Activated T-cell treated with anti-CD3 and anti-CD28 coated beads, Interleukin-2, amount 50 U/mL, for 72 hours (primary cell): Measurements from ENCODE around the gene PSME3. TPM values are rescaled to one million over a fixed set of nuclear protein-coding genes. Genes with fewer than 3 reads are reported as not detected.
"Not testable (repeated sequence)": the region's sequence is repeated elsewhere in the genome, so short reads cannot be mapped to it uniquely, and the experiment has no call there.

ENCODE experiments used
- ATAC-seq, 2 donors: fragments of 150-1000 bp; cut with Tn5 transposase; replicated peaks in 1 of 2; 2 replicates each; pipeline ENCODE4 v1.10.0; 2021; ENCODE audit warnings: moderate library complexity in 2 of 2, mild to moderate bottlenecking in 1 of 2
- DNase-seq, 2 donors: peaks; one replicate each; pipeline ENCODE4 v3.0.0; 2021 to 2022; ENCODE audit warnings: mixed read lengths in 1 of 2
- H3K27ac Mint-ChIP-seq: one replicate; pipeline ENCODE4 v1.8.0; 2022; ENCODE audit warnings: mild to moderate bottlenecking, moderate library complexity, mixed read lengths
- H3K27me3 Mint-ChIP-seq: one replicate; pipeline ENCODE4 v1.8.0; 2022; ENCODE audit warnings: low read depth, mixed read lengths
- H3K36me3 Mint-ChIP-seq, 2 donors: one replicate each; pipeline ENCODE4 v1.8.0; 2022; ENCODE audit warnings: mixed read lengths in 2 of 2, mild to moderate bottlenecking in 1 of 2; ENCODE audit not compliant: insufficient read depth in 2 of 2
- H3K4me1 Mint-ChIP-seq: one replicate; pipeline ENCODE4 v1.8.0; 2022; ENCODE audit warnings: low read depth, mixed read lengths
- H3K4me3 Mint-ChIP-seq, 2 donors: one replicate each; pipeline ENCODE4 v1.8.0; 2022; ENCODE audit warnings: mild to moderate bottlenecking in 2 of 2, mixed read lengths in 2 of 2, moderate library complexity in 2 of 2
- H3K9me3 Mint-ChIP-seq, 2 donors: one replicate each; pipeline ENCODE4 v1.8.0; 2022; ENCODE audit warnings: mixed read lengths in 2 of 2
- total RNA-seq, 2 donors: library from RNA; stranded (reverse); gene quantifications; one replicate each; pipeline ENCODE4 v1.2.3, GENCODE V29; 2022

Gene PSME3
- total RNA-seq, 2 donors from 2014 or later: 87.4 to 91.2 TPM

DNA sequence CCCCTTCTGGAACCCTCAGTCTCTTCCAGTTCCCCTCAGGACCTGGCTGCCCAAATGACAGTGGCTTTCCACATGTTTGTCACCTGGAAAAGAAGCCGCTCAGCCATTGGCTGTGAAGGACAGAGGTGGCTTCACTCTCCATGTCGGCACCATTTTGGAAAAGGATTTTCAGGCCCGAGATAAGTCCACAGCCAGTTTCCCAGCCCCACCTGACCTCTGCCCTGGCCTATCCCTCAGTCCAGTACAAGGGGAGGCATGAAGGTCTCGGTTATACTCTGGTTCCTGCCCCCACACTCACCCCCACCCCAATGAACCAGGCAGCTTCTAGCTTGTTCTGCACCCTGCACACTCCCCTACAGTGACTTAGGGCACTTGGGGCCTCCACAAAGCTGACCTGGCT is 33.0 kb downstream of the PSME3 start:
- H3K27ac Mint-ChIP-seq: no peak overlapping the region
- peaks cover 18% of the 10 kb centered on the region for H3K27me3 Mint-ChIP-seq
- DNase-seq (no peak), ATAC-seq (no peak)
- no peaks in the 10 kb centered on the region for H3K9me3 Mint-ChIP-seq
- no peak overlapping the region for H3K4me3 Mint-ChIP-seq
- no peaks in the 10 kb centered on the region for H3K36me3 Mint-ChIP-seq
- H3K4me1 Mint-ChIP-seq: no peaks in the 10 kb centered on the region

DNA sequence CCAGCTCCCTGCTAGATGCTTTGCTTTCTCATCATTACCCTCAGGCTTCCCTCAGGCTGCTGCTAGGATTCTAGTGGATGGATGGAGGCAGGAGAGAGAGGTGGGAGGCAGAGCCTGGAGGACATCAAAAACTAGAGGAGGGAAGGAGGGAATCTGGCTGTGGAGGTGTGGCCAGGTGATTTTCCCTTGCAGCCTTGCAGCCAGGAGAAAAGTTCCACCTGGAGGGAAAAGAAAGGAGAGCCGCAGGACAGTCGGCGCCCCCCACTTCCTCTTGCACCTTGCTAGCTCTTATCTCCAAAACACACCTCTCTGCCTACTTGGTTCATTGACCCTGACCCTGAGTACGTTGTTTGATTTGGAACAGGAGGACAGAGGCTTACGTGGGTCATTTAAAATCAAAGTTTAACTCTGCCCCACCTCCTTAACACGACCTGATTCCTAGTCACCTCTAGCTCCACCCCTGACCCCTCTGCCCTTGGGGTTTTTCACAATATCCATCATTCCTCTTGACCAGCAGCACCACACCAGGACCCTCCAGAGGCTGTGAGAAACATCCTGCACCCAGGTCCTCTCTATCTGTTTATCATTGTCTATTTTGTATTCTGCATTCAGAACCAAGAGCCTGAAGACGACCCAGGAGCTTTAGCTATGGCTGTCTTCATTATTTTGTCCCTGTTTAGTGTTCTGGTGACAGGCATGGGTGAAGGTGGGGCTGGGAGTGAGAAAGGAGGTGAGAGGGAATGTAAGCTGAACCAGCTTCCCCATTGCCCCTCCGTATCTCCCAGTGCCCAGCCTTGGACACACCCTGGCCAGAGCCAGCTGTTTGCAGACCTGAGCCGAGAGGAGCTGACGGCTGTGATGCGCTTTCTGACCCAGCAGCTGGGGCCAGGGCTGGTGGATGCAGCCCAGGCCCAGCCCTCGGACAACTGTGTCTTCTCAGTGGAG is 33.7 kb downstream of the PSME3 start:
- Mint-ChIP-seq H3K27me3 (peaks cover 24% of the 10 kb centered on the region), H3K36me3 (no peaks in the 10 kb centered on the region), H3K9me3 (no peaks in the 10 kb centered on the region), H3K4me3 (no peak overlapping the region), H3K27ac (no peak overlapping the region), H3K4me1 (no peaks in the 10 kb centered on the region)
- ATAC-seq (no peak), DNase-seq (no peak)

DNA sequence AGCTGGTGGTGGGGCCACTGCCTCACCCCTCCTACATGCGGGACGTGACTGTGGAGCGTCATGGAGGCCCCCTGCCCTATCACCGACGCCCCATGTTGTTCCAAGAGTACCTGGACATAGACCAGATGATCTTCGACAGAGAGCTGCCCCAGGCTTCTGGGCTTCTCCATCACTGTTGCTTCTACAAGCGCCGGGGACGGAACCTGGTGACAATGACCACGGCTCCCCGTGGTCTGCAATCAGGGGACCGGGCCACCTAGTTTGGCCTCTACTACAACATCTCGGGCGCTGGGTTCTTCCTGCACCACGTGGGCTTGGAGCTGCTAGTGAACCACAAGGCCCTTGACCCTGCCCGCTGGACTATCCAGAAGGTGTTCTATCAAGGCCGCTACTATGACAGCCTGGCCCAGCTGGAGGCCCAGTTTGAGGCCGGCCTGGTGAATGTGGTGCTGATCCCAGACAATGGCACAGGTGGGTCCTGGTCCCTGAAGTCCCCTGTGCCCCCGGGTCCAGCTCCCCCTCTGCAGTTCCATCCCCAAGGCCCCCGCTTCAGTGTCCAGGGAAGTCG is 34.6 kb downstream of the PSME3 start:
- not testable (repeated sequence) for H3K4me1 Mint-ChIP-seq, DNase-seq, H3K36me3 Mint-ChIP-seq, H3K27ac Mint-ChIP-seq, H3K9me3 Mint-ChIP-seq, ATAC-seq, H3K4me3 Mint-ChIP-seq
- H3K27me3 Mint-ChIP-seq: peaks cover 28% of the 10 kb centered on the region

DNA sequence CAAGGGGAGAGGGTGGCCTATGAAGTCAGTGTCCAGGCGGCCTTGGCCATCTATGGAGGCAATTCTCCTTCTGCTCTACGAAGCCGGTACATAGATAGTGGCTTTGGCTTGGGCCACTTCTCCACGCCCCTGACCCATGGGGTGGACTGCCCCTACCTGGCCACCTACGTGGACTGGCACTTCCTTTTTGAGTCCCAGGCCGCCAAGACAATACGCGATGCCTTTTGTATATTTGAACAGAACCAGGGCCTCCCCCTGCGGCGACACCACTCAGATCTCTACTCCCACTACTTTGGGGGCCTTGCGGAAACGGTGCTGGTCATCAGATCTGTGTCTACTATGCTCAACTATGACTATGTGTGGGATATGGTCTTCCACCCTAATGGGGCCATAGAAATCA is 35.1 kb downstream of the PSME3 start:
- Mint-ChIP-seq H3K27me3 (peaks cover 34% of the 10 kb centered on the region), H3K4me1 (no peaks in the 10 kb centered on the region), H3K36me3 (no peaks in the 10 kb centered on the region), H3K4me3 (no peak overlapping the region), H3K27ac (no peak overlapping the region), H3K9me3 (no peaks in the 10 kb centered on the region)
- DNase-seq (no peak), ATAC-seq (no peak)

DNA sequence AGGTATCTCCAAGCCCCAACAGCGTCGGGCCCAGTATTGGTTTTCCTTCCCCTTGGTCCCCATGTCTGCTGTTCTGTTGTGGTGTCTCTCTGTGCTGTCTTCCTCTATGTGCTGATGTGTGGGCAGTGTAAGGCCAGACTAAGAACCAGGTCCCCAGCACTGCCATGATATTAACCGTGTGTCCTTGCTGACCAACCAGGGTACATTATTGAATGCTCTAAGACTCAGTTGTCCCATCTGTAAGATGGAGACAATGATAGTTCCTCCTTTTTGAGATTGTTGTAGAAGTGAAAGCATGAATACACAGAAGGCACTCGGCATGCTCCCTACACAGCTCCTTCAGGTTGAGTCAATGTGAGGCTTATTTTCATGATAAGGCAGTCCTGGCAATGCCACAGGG is 38.5 kb downstream of the PSME3 start:
- no peak overlapping the region for H3K27ac Mint-ChIP-seq
- H3K4me1 Mint-ChIP-seq: no peaks in the 10 kb centered on the region
- DNase-seq (no peak), ATAC-seq (no peak)
- no peaks in the 10 kb centered on the region for H3K36me3 Mint-ChIP-seq
- peaks cover 26% of the 10 kb centered on the region for H3K27me3 Mint-ChIP-seq
- H3K9me3 Mint-ChIP-seq: no peaks in the 10 kb centered on the region
- no peak overlapping the region for H3K4me3 Mint-ChIP-seq

- Mint-ChIP-seq H3K36me3 (no peaks in the 10 kb centered on the region), H3K9me3 (no peaks in the 10 kb centered on the region), H3K4me3 (no peak overlapping the region), H3K4me1 (no peaks in the 10 kb centered on the region), H3K27me3 (peaks cover 34% of the 10 kb centered on the region), H3K27ac (no peak overlapping the region)
- ATAC-seq (no peak), DNase-seq (no peak)
These were observed 39.2 kb downstream of the PSME3 start for GRCh38 chr17:42872251-42872965.

DNA sequence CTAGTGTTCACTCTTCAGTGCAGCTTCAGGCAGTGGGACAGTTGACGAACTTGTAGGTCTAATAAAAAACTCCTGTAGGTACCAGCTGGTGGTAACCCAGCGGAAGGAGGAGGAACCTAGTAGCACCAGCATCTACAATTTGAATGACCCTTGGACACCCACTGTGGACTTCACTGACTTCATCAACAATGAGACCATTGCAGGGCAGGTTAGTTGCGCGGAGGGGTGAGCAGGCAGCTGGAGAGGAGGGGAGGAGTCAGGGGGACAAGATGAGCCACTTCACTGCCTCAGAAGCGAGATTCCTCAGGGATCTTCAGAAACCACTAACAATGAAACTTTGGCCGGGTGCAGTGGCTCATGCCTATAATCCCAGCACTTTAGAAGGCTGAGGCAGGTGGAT is 40.1 kb downstream of the PSME3 start:
- Mint-ChIP-seq H3K27me3 (peaks cover 42% of the 10 kb centered on the region), H3K27ac (no peak overlapping the region)
- no peak for ATAC-seq

GRCh38 chr17:42873932-42874695 is 40.9 kb downstream of the PSME3 start:
- not testable (repeated sequence) for DNase-seq, H3K4me3 Mint-ChIP-seq, H3K9me3 Mint-ChIP-seq, H3K27ac Mint-ChIP-seq, H3K4me1 Mint-ChIP-seq, ATAC-seq, H3K36me3 Mint-ChIP-seq
- peaks cover 42% of the 10 kb centered on the region for H3K27me3 Mint-ChIP-seq

More for the DNA sequence above, 40.1 kb downstream of the PSME3 start:
- Mint-ChIP-seq H3K36me3 (no peaks in the 10 kb centered on the region), H3K4me3 (no peak overlapping the region), H3K4me1 (no peaks in the 10 kb centered on the region), H3K9me3 (no peaks in the 10 kb centered on the region)
- no peak for DNase-seq

DNA sequence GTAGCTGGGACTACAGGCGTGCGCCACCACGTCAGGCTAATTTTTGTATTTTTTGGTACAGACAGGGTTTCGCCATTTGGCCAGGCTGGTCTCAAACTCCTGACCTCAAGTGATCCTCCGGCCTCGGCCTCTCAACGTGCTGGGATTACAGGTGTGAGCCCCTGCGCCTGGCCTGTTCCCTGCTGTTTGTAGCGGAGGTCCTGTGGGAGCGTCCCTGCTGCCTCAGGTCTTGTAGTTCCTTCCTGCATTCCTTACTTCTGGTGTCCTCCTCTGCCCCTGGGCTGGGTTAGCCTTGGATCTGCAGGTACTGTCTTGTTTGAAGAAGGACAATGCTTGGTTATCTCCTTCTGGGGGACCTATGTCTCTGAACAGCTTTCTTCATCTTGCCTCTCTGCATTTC is 43.8 kb downstream of the PSME3 start:
- no peak for DNase-seq
- Mint-ChIP-seq H3K4me3 (no peak overlapping the region), H3K36me3 (no peaks in the 10 kb centered on the region), H3K4me1 (no peaks in the 10 kb centered on the region), H3K27ac (no peak overlapping the region), H3K27me3 (peaks cover 34% of the 10 kb centered on the region), H3K9me3 (no peaks in the 10 kb centered on the region)
- ATAC-seq: no peak

DNA sequence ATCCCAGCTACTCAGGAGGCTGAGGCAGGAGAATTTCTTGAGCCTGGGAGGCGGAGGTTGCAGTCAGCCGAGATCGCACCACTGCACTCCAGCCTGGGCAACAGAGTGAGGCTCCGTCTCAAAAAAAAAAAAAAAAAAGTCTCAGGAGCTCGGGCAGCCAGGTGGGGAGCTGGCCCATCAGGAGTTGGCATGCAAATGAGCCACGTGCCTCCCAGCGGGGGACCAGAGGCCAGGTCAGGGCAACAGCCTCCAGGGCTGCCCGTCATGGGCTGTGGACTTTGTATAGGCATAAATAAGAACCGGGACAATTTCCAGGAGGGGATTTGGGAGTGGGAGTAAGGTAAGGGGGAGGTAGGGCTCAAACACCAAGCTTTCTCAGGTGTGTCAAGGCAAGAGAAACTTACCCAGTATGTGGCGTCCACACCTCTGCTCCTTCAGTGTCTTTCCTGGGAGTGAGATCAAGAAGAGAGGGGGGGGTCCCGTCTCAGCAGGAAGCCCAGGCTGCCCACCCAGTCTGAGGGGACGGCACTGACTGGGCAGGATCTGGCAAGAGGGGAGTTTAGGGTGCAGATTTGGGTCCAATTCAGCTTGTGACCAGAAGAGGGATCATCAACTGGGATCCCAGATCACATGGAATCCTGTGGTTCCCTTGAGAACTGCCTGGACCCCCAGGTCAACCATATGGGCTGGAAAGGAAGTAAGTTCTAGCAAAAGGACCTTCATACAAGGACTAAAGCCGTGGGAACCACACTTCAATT is 45.1 kb downstream of the PSME3 start:
- DNase-seq (no peak), ATAC-seq (no peak)
- Mint-ChIP-seq H3K9me3 (no peaks in the 10 kb centered on the region), H3K4me1 (no peaks in the 10 kb centered on the region), H3K4me3 (no peak overlapping the region), H3K27me3 (peaks cover 25% of the 10 kb centered on the region), H3K36me3 (no peaks in the 10 kb centered on the region), H3K27ac (no peak overlapping the region)

DNA sequence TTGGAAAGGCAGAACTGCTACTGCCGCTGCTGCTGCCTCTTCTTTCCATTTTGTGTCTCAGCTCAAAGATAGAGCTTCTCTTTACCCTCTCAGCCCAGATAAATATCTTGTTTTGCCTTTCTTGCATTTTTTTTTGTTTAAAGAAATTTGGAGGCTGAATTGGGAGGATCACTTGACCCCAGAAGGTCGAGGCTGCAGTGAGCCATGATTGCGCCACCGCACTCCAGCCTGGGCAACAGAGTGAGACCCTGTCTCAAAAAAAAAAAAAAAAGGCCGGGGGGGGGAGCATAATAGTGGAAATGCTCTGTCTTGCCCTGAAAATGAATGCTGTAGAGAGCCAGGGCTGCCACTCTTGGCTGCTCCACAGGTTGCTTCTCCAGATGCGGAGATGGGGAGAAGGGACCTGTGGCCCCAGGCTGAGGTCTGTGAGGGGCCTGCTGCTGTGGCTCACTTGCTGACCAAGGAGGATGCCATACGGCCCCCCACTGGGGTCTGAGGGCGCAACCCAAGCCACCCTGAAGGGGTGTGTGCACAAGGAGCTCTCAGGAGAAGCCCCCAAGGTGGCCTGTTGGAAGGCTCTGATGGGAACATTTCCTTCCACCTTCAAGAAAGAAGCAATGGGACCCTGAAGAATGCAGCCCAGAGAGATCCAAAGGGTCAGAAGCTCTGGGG is 45.9 kb downstream of the PSME3 start:
- H3K27me3 Mint-ChIP-seq: peaks cover 24% of the 10 kb centered on the region
- no peak for ATAC-seq
- no peaks in the 10 kb centered on the region for H3K9me3 Mint-ChIP-seq
- H3K4me3 Mint-ChIP-seq: no peak overlapping the region
- no peak for DNase-seq
- no peak overlapping the region for H3K27ac Mint-ChIP-seq
- H3K4me1 Mint-ChIP-seq: no peaks in the 10 kb centered on the region
- no peaks in the 10 kb centered on the region for H3K36me3 Mint-ChIP-seq

GRCh38 chr17:42879596-42879985 is 46.4 kb downstream of the PSME3 start:
- no peak for ATAC-seq
- no peaks in the 10 kb centered on the region for H3K4me1 Mint-ChIP-seq

More at GRCh38 chr17:42879596-42879985, 46.4 kb downstream of the PSME3 start:
- Mint-ChIP-seq H3K27ac (no peak overlapping the region), H3K4me3 (no peak overlapping the region), H3K27me3 (peaks cover 24% of the 10 kb centered on the region), H3K9me3 (no peaks in the 10 kb centered on the region), H3K36me3 (no peaks in the 10 kb centered on the region)
- DNase-seq: no peak
